Measurements from ENCODE around the gene ZFP36L1. TPM values are rescaled to one million over a fixed set of nuclear protein-coding genes. Genes with fewer than 3 reads are reported as not detected.

Gene ZFP36L1
- total RNA-seq, 1 donor from 2014 or later, result 219 TPM

- no peak for DNase-seq (ENCODE audit: extremely low read depth, low read depth, low spot score)
Observed at GRCh38 chr14:68747393-68747792, 45.5 kb downstream of the ZFP36L1 start.

DNA sequence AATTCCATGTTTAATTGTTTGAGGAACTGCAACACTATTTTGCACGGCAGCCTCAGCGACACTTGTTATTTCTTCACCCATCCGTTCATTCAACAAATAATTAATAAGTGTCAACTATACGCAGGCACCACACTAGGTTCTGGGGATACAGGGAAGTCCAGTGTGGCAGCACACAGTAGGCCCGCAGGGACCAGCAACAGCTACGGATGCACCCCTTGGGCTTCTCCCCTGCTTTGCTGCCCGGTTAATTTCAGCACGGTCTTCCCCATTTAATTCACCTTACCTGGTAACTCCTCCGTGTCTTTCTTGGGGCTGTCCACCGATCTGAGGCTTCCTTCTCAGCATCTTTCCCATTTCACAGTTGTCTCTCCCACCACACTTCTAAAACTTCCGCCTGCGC is 48.3 kb downstream of the ZFP36L1 start:
- DNase-seq (ENCODE audit: extremely low read depth, low read depth, low spot score), result no peak

GRCh38 chr14:68741839-68742470 is 50.9 kb downstream of the ZFP36L1 start:
- no peak for DNase-seq (ENCODE audit: extremely low read depth, low read depth, low spot score)

- no peak for DNase-seq (ENCODE audit: extremely low read depth, low read depth, low spot score)
Observed at GRCh38 chr14:68741477-68741791, 51.4 kb downstream of the ZFP36L1 start.

- no peak for DNase-seq (ENCODE audit: extremely low read depth, low read depth, low spot score)
Observed at GRCh38 chr14:68740788-68741476, 51.9 kb downstream of the ZFP36L1 start.

- DNase-seq (ENCODE audit: extremely low read depth, low read depth, low spot score), result no peak
Observed at GRCh38 chr14:68739701-68740100, 53.2 kb downstream of the ZFP36L1 start.

GRCh38 chr14:68738559-68738958 is 54.3 kb downstream of the ZFP36L1 start:
- DNase-seq (ENCODE audit: extremely low read depth, low read depth, low spot score), result no peak

Other genes with a start within 250 kb of the ZFP36L1 start
- gene ACTN1, start 186.2 kb upstream of the ZFP36L1 start, total RNA-seq, result 595 and 671 TPM in 2 replicates

Data from glomerular endothelial cell (primary cell).